Measurements from ENCODE around the gene KCNQ4.

Gene KCNQ4

GRCh38 chr1:40844887-40845878 lies 61.6 kb downstream of the KCNQ4 start:
- no peak for DNase-seq

DNA sequence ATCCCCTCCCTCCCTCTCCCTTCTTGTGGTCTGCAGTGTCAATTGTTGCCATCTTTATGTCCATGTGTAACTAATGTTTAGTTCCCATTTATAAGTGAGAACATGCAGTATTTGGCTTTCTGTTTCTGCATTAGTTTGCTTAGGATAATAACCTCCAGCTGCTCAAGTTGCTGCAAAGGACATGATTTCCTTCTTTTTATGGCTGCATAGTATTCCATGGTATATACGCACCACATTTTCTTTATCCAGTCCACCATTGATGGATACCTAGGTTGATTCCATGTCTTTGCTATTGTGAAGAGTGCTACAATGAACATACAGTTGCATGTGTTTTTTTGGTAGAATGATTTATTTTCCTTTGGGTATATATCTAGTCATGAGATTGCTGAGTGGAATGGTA lies 62.3 kb downstream of the KCNQ4 start:
- DNase-seq = no peak

- no peak for DNase-seq
Measured at GRCh38 chr1:40847023-40847745, 63.6 kb downstream of the KCNQ4 start.

DNA sequence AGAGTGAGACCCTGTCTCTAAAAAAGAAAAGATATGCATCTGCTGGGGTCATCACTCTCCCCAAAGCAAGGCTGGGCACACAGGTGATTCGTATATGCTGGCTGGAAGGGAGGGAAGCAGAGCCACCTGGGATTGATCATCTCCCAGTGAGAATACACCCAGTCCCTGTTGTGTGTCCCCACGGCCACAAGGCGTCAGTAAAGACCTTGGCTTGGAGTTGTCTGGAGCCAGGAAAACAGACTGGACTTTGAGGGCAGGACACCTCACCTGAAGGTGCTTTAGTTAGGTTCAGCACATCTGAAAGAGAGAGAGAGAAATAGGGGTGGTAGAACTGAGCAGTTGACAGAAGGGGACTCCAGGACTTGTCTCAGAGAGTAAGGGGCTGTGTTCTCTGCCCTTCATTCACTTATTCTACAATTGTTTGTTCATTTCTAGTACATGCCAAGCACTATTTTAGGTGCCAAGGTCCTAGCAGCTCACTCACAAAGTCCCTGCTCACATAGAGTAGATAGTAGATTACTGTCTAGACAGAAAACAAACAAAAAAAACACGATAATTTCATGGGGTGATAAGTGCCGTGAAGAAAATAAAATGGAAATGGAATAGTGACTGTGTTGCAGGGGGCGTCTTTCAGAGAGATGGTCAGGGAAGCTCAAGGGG lies 65.1 kb downstream of the KCNQ4 start:
- DNase-seq = peak; percentile 39

- peak; percentile 60 for DNase-seq
Measured at GRCh38 chr1:40849801-40850592, 66.4 kb downstream of the KCNQ4 start.

GRCh38 chr1:40851643-40852042 lies 68.1 kb downstream of the KCNQ4 start:
- DNase-seq = no peak

- no peak for DNase-seq
Measured at GRCh38 chr1:40853113-40853884, 69.7 kb downstream of the KCNQ4 start.

DNA sequence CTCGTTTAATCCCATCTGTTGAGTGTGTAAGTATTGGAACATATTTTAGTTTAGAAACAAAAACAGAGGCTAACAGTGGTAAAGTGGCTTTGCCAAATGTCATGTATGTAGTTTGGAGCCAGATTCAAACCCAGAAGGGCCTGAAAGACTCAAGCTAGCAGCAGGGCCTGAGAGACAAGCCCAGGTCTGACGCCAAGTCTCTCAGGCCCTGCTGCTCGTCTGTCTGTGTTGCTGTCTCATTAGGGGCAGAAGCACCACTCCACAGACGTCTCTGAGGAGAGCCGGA lies 70.2 kb downstream of the KCNQ4 start:
- no peak for DNase-seq

DNA sequence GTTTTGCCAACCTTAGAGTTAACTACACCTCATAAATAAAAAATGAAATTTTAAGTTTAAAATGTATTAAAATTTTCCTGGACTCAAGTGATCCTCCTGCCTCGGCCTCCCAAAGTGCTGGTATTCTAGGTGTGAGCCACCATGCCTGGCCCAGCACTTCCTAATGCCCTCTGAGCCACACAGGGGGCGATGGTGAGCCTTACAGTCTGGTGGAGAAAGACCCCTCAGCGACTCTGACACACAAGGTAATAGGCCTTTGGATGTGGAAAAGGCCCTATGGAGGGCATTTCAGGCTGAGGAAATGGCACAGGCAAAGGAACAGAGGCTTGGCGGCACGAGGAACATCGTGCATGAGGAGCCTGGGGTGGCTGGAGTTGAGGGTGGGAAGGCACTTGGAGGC lies 71.9 kb downstream of the KCNQ4 start:
- no peak for DNase-seq

DNA sequence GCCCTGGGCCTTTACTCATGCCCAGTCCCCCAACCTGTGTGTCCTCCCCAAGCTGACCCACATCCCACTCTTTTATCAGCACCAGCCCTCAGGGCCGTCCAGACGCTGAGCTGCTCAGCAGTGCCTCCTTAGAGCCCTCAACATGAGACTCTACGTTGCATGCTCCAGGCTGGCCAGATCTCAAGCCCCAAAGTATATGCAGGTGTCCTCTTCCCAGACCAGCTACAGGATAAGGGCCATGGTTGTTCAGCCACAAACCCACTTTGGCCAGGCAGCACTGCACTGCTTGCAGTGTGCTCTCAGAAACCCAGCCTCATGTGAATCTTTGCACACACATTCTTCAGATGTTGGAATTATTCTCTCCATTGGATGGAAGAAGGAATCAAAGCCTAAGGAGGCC lies 72.5 kb downstream of the KCNQ4 start:
- no peak for DNase-seq

GRCh38 chr1:40856656-40857302 lies 73.2 kb downstream of the KCNQ4 start:
- no peak for DNase-seq

DNA sequence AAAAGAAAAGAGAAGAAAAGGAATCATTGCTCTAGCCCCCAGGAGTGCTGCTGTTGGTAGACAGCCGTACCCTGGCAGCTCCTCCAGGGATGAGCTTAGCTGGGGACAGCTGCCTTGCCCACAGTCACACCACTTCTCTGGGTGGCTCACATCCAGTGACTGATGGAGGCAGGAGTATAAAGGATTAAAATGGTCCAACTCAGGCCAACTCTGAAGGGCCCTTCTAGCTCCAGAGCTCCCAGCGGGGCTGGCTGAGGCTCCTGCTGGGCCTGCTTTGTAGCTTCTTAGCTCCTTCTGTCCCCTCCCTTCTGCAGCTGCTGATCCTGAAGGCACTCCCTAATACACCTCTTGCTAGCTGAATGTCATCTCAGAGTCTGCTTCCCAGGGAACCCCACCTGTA lies 74.2 kb downstream of the KCNQ4 start:
- no peak for DNase-seq

DNA sequence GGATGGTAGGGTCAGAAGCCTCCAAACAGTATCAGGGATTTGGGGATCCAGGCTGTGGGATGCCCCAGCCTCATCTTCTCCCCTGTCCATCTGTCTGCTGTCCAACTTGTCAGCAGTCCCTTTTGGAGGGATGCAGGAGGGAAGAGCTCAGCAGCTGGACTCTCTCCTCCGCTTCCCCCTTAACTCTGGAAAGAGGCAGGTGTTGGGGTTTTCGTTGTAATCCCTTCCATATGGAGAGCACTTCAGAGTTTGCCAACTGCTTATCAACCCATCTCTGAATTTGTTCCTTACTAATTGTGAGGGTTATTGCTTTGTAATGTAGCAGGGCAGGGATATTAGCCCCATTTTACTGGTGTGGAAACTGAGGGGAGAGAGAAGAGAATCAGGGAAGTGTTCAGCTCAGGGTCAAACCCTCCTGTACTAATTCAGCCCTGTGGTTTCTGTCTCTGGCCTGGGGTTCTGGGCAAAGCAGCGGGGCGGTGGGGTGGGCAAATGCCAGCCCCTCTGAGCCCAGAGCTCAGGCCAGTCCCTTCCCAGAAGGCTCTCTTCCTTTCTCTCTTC lies 75.3 kb downstream of the KCNQ4 start:
- DNase-seq = no peak

GRCh38 chr1:40860706-40861223 lies 77.2 kb downstream of the KCNQ4 start:
- no peak for DNase-seq

GRCh38 chr1:40861224-40862003 lies 77.8 kb downstream of the KCNQ4 start:
- DNase-seq = no peak

DNA sequence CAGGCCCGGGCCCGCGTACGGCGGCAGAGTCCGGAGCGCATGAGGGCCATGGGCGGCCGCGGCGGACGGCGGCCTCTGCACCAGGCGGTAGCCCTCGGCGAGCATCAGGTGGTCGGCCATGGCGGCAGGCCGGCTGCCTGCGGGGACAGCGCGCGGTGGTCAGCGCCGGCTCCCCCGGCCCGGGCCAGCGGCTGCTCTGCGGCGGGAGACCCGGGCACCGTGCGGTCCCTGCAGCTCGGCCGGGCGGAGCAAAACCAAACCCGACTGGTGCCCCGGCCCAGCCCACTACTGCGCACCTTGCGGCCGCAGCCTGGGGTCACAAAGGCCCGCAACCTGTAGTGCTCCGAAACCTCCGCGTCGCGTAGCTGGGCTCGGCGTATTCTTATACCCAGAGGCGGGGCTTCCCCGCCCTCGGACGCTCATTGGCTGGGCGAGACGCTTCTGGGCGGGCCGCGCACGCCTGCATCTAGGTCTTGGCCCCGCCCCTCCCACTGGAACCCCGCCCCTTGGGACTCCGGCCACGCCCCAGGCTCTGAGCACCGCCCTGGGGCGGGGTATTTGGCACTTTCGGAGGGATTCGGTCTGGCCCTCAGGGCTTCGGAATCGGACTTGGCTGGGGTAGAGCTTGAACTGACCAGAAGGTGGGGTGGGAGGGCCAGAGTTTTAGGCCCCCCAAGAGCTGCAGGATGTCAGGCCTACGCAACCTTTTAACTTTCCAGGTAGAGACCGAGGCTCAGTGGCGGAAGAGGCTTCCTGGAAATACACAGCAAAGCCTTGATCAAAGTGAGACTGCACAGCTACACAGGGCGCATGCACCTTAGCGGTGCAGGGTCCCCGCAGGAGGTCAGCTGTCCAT lies 78.6 kb downstream of the KCNQ4 start, which contains the start of gene CITED4:
TSS of gene CITED4 (minus strand) at position 356 of the 856 bp plus-strand sequence. CDS start at position 120, 236 bp downstream.
- peak; percentile 93 for DNase-seq

DNA sequence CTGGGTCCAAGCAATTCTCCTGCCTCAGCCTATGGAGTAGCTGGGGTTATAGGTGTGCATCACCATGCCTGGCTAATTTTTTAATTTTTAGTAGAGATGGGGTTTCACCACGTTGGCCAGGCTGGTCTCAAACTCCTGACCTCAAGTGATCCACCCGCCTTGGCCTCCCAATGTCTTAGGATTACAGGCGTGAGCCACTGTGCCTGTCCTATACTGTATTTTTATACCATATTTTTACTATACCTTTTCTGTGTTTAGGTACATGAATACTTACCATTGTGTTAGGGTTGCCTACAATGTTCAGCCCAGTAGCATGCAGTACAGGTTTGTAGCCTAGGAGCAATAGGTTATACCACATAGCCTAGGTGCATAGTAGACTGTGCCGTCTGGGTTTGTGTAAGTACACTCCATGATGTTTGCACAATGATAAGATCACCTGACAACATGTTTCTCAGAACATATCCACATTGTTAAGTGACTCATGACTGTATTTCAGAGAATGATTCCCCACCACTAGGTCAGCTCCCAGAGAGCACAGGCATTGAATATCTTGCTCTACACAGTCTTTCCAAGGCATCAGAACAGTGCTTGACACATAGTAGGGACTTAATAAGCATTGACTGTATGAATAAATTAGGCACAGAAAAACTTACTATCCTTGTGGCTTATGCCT lies 84.6 kb downstream of the KCNQ4 start:
- DNase-seq = no peak

- no peak for DNase-seq
Measured at GRCh38 chr1:40870135-40870728, 86.6 kb downstream of the KCNQ4 start.

Data from NCI-H1436 (cell line).